ENCODE measurements around the gene EHF. TPM values are rescaled to one million over a fixed set of nuclear protein-coding genes. Genes with fewer than 3 reads are reported as not detected.

Gene EHF
- total RNA-seq, 1 experiment from 2014 or later: not detected

Other genes with a start within 250 kb of the EHF start
- 29.8 and 34.1 TPM in 2 replicates for gene CAT, start 182.2 kb upstream of the EHF start, total RNA-seq (2014; rRNA removed; shearing (Covaris generic))
- not detected in 2 replicates for gene ELF5, start 107.3 kb upstream of the EHF start, total RNA-seq (2014; rRNA removed; shearing (Covaris generic))

Data from HT1080 (cell line).